H1 (cell line): ENCODE measurements around the gene ZFYVE16. TPM values are rescaled to one million over a fixed set of nuclear protein-coding genes. Genes with fewer than 3 reads are reported as not detected.

ENCODE experiments used
- CTCF ChIA-PET: fragments of 300-600 bp; sonication (Branson Sonifier 250); formaldehyde crosslinking; loops from one replicate; lab custom pipeline; 2021; ENCODE audit not compliant: partially characterized antibody; lab: Charles Lee
- POLR2A ChIA-PET: fragments of 300-600 bp; sonication (Branson Sonifier 250); formaldehyde crosslinking; loops from one replicate; lab custom pipeline; 2021; ENCODE audit warnings: inconsistent platforms; ENCODE audit not compliant: partially characterized antibody; lab: Charles Lee
- DNase-seq, 2 experiments: peaks; one replicate each; pipeline versions ENCODE4 v3.0.0 to v3.0.0-alpha.2; 2010 to 2022; ENCODE audit warnings: low spot score in 2 of 2, low read depth in 1 of 2, mixed read lengths in 1 of 2
- FAIRE-seq: peaks from 2 replicates; lab custom pipeline; 2011; peaks lifted over from hg19 to GRCh38; lab: Jason Lieb, UNC
- H2AFZ ChIP-seq: 2 replicates; pipeline ENCODE4 v1.8.1; 2012; ENCODE audit warnings: low read length, inconsistent platforms
- H2AK5ac ChIP-seq: 2 replicates; pipeline ENCODE4 v1.6.1; 2013; ENCODE audit warnings: low read depth, low read length
- H2BK120ac ChIP-seq: replicated peaks from 2 replicates; pipeline ENCODE3; 2013; ENCODE audit warnings: low read depth, low read length, inconsistent platforms
- H2BK12ac ChIP-seq: 2 replicates; pipeline ENCODE4 v1.6.1; 2013; ENCODE audit warnings: low read depth, low read length
- H2BK15ac ChIP-seq: 2 replicates; pipeline ENCODE4 v1.6.1; 2013; ENCODE audit warnings: low read length
- H2BK20ac ChIP-seq: 2 replicates; pipeline ENCODE4 v1.6.1; 2013; ENCODE audit warnings: low read length
- H2BK5ac ChIP-seq: 2 replicates; pipeline ENCODE4 v1.6.1; 2013; ENCODE audit warnings: low read depth, low read length
- H3K14ac ChIP-seq: 2 replicates; pipeline ENCODE4 v1.6.1; 2013; ENCODE audit warnings: inconsistent platforms; ENCODE audit not compliant: insufficient read length
- H3K18ac ChIP-seq: 2 replicates; pipeline ENCODE4 v1.6.1; 2013; ENCODE audit warnings: low read length; ENCODE audit errors: extremely low read depth
- H3K23ac ChIP-seq: 2 replicates; pipeline ENCODE4 v1.6.1; 2013; ENCODE audit warnings: inconsistent platforms; ENCODE audit not compliant: insufficient read length
- H3K23me2 ChIP-seq: 2 replicates; pipeline ENCODE4 v1.6.1; 2013; ENCODE audit warnings: low read depth, low read length
- H3K27ac ChIP-seq: 2 replicates; pipeline ENCODE4 v1.6.1; 2011; ENCODE audit warnings: low read depth, low read length, inconsistent platforms
- H3K27me3 ChIP-seq, 4 experiments: replicated peaks in 1 of 4; 1 replicate in 1 of 4; 2 replicates in 3 of 4; pipeline versions ENCODE4 v1.6.1 to v1.8.1; 2011 to 2013; ENCODE audit warnings: low read length in 3 of 4, mild to moderate bottlenecking in 3 of 4, inconsistent platforms in 2 of 4, mixed read lengths in 2 of 4, moderate library complexity in 1 of 4; ENCODE audit not compliant: control insufficient read depth in 3 of 4, insufficient read depth in 3 of 4; ENCODE audit errors: extremely low read depth in 1 of 4
- H3K36me3 ChIP-seq, 4 experiments: 2 replicates each; pipeline versions ENCODE4 v1.6.1 to v1.8.1; 2011 to 2013; ENCODE audit warnings: mild to moderate bottlenecking in 4 of 4, low read length in 3 of 4, moderate library complexity in 2 of 4, control low read depth in 1 of 4, inconsistent platforms in 1 of 4; ENCODE audit not compliant: insufficient read depth in 4 of 4, control insufficient read depth in 2 of 4
- H3K4ac ChIP-seq: replicated peaks from 2 replicates; pipeline ENCODE3; 2013; ENCODE audit warnings: low read length, low read depth, mixed read lengths, inconsistent platforms; ENCODE audit not compliant: insufficient read length
- H3K4me1 ChIP-seq, 4 experiments: replicated peaks in 1 of 4; 1 replicate in 1 of 4; 2 replicates in 3 of 4; pipeline versions ENCODE4 v1.6.1 to v1.8.1; 2011 to 2013; ENCODE audit warnings: low read length in 3 of 4, inconsistent platforms in 2 of 4, mixed read lengths in 1 of 4; ENCODE audit not compliant: insufficient read depth in 4 of 4, control insufficient read depth in 3 of 4
- H3K4me2 ChIP-seq, 2 experiments: 2 replicates each; pipeline versions ENCODE4 v1.6.1 to v1.8.1; 2011 to 2013; ENCODE audit warnings: low read depth in 2 of 2, low read length in 2 of 2, control low read depth in 1 of 2, inconsistent platforms in 1 of 2, mild to moderate bottlenecking in 1 of 2; ENCODE audit not compliant: insufficient read depth in 1 of 2
- H3K4me3 ChIP-seq, 4 experiments: fragments of 200-600, 300-600 bp in 1 of 4; sonication (generic), shearing (Covaris generic), sonication (Bioruptor Twin) in 1 of 4; 2 replicates each; pipeline versions ENCODE4 v1.5.1 to v1.8.1; 2011 to 2016; ENCODE audit warnings: low read length in 4 of 4, low read depth in 3 of 4, control low read depth in 2 of 4, inconsistent platforms in 2 of 4, mild to moderate bottlenecking in 2 of 4, mixed read lengths in 1 of 4, moderate library complexity in 1 of 4; ENCODE audit not compliant: insufficient read depth in 2 of 4; ENCODE audit errors: extremely low read depth in 1 of 4
- H3K56ac ChIP-seq: replicated peaks from 2 replicates; pipeline ENCODE3; 2013; ENCODE audit warnings: low read depth, mild to moderate bottlenecking, mixed read lengths, low read length, inconsistent platforms; ENCODE audit not compliant: insufficient read length
- H3K79me1 ChIP-seq: 2 replicates; pipeline ENCODE4 v1.6.1; 2013; ENCODE audit warnings: low read depth, low read length, control low read depth
- H3K79me2 ChIP-seq, 2 experiments: 2 replicates each; pipeline versions ENCODE4 v1.6.1 to v1.8.1; 2012 to 2013; ENCODE audit warnings: low read length in 2 of 2, mild to moderate bottlenecking in 2 of 2, inconsistent platforms in 1 of 2; ENCODE audit not compliant: insufficient read depth in 2 of 2, control insufficient read depth in 1 of 2
- H3K9ac ChIP-seq, 4 experiments: replicated peaks in 1 of 4; 1 replicate in 1 of 4; 2 replicates in 3 of 4; pipeline versions ENCODE4 v1.6.1 to v1.8.1; 2011 to 2013; ENCODE audit warnings: low read depth in 3 of 4, low read length in 3 of 4, control low read depth in 2 of 4, mild to moderate bottlenecking in 2 of 4, moderate library complexity in 2 of 4, inconsistent platforms in 1 of 4; ENCODE audit errors: extremely low read depth in 1 of 4
- H3K9me3 ChIP-seq, 2 experiments: 2 replicates each; pipeline versions ENCODE4 v1.6.1 to v1.8.1; 2012 to 2013; ENCODE audit warnings: mild to moderate bottlenecking in 2 of 2, moderate library complexity in 2 of 2, control low read depth in 1 of 2, inconsistent platforms in 1 of 2, low read depth in 1 of 2, low read length in 1 of 2, mixed read lengths in 1 of 2; ENCODE audit not compliant: insufficient read depth in 2 of 2
- H4K20me1 ChIP-seq, 2 experiments: replicated peaks in 1 of 2; 2 replicates each; pipeline versions ENCODE3 to v1.8.1; 2011 to 2013; ENCODE audit warnings: inconsistent platforms in 2 of 2, low read length in 2 of 2, mild to moderate bottlenecking in 1 of 2; ENCODE audit not compliant: insufficient read depth in 2 of 2, control insufficient read depth in 1 of 2
- H4K5ac ChIP-seq: 2 replicates; pipeline ENCODE4 v1.6.1; 2013; ENCODE audit warnings: low read length, low read depth, mixed read lengths, inconsistent platforms; ENCODE audit not compliant: insufficient read length
- H4K8ac ChIP-seq: 2 replicates; pipeline ENCODE4 v1.8.0; 2013; ENCODE audit warnings: mild to moderate bottlenecking, moderate library complexity, low read length, inconsistent platforms; ENCODE audit not compliant: insufficient read depth; ENCODE audit errors: extremely low read depth
- H4K91ac ChIP-seq: replicated peaks from 2 replicates; pipeline ENCODE3; 2013; ENCODE audit warnings: low read length, mixed read lengths, inconsistent platforms; ENCODE audit not compliant: insufficient read length
- POLR2AphosphoS5 ChIP-seq: IDR thresholded peaks from 2 replicates; pipeline ENCODE4 v1.6.1; 2011; ENCODE audit warnings: low read depth, low read length
- RBBP5 ChIP-seq: IDR thresholded peaks from 2 replicates; pipeline ENCODE4 v1.7.1; 2012; ENCODE audit warnings: low read depth, mild to moderate bottlenecking, inconsistent platforms, low read length, moderate library complexity, borderline replicate concordance
- RFX5 ChIP-seq: IDR thresholded peaks from 2 replicates; pipeline ENCODE4 v1.6.1; 2011; ENCODE audit warnings: low read depth, low read length, improper control_type of control experiment, borderline replicate concordance
- SUZ12 ChIP-seq: fragments of 200-600 bp; sonication (generic); IDR thresholded peaks from 2 replicates; pipeline ENCODE4 v1.6.1; 2012; ENCODE audit warnings: mild to moderate bottlenecking, inconsistent platforms, low read length, moderate library complexity, mixed read lengths
- TAF7 ChIP-seq: optimal IDR thresholded peaks from 2 replicates; pipeline ENCODE3; 2011; ENCODE audit warnings: low read depth, mild to moderate bottlenecking, inconsistent platforms, low read length, moderate library complexity, borderline replicate concordance
- TEAD4 ChIP-seq: IDR thresholded peaks from 2 replicates; pipeline ENCODE4 v1.6.1; 2012; ENCODE audit warnings: low read depth, low read length, inconsistent platforms, mixed read lengths
- WGBS, 2 experiments: shearing (Covaris generic) in 1 of 2; methylation state at CpG; one replicate each; pipeline versions ENCODE4 v1.1.6 to v1.1.7; 2013 to 2015; ENCODE audit warnings: low lambda C conversion rate in 2 of 2, mixed read lengths in 2 of 2, inconsistent platforms in 1 of 2, low coverage in 1 of 2, missing lambda C conversion rate in 1 of 2; ENCODE audit not compliant: insufficient replicate concordance in 2 of 2, insufficient coverage in 1 of 2, insufficient read length in 1 of 2; ENCODE audit errors: extremely low coverage in 1 of 2, missing lambda C conversion rate in 1 of 2; 5-methylcytosine and 5-hydroxymethylcytosine counted together
- polyA plus RNA-seq, 7 experiments: library from polyadenylated mRNA; depleted of rRNA in 3 of 7; stranded (reverse) in 5 of 7; unstranded in 2 of 7; fragments of >200 nt in 5 of 7; fragments of 200-250 nt in 2 of 7; gene quantifications; 1 replicate in 5 of 7; 2 replicates in 1 of 7; 4 replicates in 1 of 7; pipeline versions ENCODE4 v1.2.1 to v1.2.3, GENCODE V29; 2011 to 2013; ENCODE audit warnings: missing spikeins in 2 of 7, mixed read lengths in 2 of 7
- total RNA-seq: library from RNA; stranded (reverse); fragmentation: NEBNext Ultra II Directional; extraction: Animal tissue kit (Norgen Biotek cat#: 25700); gene quantifications from 2 replicates; pipeline ENCODE4 v1.2.1, GENCODE V29; 2021
- TF ChIP-seq, protein P1 (sequence below): IDR thresholded peaks from 2 replicates; pipeline ENCODE4 v1.6.1; 2011; ENCODE audit warnings: low read depth, mild to moderate bottlenecking, low read length; ENCODE audit not compliant: insufficient read depth

The ZFYVE16 gene
- total and polyA plus RNA-seq, 2 of the 8 experiments (the other 6 are each of a cell fraction or from before 2014, with no cell fraction given) = 3.6 to 24.2 TPM

DNA sequence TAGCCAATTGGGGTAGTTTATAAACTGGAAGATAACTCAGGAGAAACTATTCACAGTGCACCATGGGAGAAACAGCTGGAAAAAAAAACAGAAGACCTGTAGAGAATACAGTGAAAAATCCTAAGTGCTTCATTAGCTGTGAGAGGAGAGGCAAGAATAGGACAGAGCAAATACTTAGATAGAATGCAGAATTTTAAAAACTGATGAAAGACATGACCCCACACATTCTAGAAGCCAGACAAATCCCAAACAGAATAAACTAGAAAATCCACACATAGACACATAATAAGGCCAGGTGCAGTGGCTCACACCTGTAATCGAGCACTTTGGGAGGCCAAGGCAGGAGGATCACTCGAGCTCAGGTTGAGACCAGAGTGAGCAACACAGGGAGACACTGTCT is 72.5 kb downstream of the ZFYVE16 start:
- H4K91ac ChIP-seq = no peak overlapping the region
- CTCF ChIA-PET = interaction anchor here (0.8 to 2.6 kb wide), 14 partner anchors 13 to 188 kb away, joined by 3 to 9 read pairs (median 3); partner anchors contain the start of gene ANKRD34B
- no peak overlapping the region for H3K4me3 ChIP-seq
- no peak overlapping the region for H4K5ac ChIP-seq
- 83% methylated on average over 2 of the region's 2 CpGs; no CpG with 5 or more reads in 1 of the 2 experiments for WGBS, 2 experiments
- no peaks in the 10 kb centered on the region; a peak in 1 of 4 replicates for H3K9me3 ChIP-seq
- H3K23me2 ChIP-seq = no peaks in the 10 kb centered on the region
- H3K79me1 ChIP-seq = no peaks in the 10 kb centered on the region
- H3K56ac ChIP-seq = no peak overlapping the region
- H3K18ac ChIP-seq = no peak overlapping the region
- H3K9ac ChIP-seq = no peak overlapping the region
- FAIRE-seq (no peak), DNase-seq (no peak)
- no peak overlapping the region for H3K4me2 ChIP-seq
- H3K79me2 ChIP-seq = no peaks in the 10 kb centered on the region
- H3K36me3 ChIP-seq = peaks cover 0 to 15% (median 7%) of the 10 kb centered on the region in 4 experiments; a peak in 2 of 8 replicates
- no peak overlapping the region for H3K4ac ChIP-seq
- no peak overlapping the region for H2BK20ac ChIP-seq
- H3K27ac ChIP-seq = no peak overlapping the region
- POLR2A ChIA-PET = interaction anchor here (1.1 to 3.0 kb wide), 2 partner anchors 11 to 174 kb away, joined by 5 to 11 read pairs; partner anchors contain the start of genes DHFR and MSH3
- H2BK120ac ChIP-seq = no peak overlapping the region
- no peak overlapping the region for H2BK5ac ChIP-seq
- no peaks in the 10 kb centered on the region for H3K27me3 ChIP-seq
- no peak overlapping the region for H2BK12ac ChIP-seq
- no peak overlapping the region for H3K23ac ChIP-seq
- H3K4me1 ChIP-seq = peaks cover 0 to 6% (median 0%) of the 10 kb centered on the region in 4 experiments; a peak in 1 of 7 replicates
- H3K14ac ChIP-seq = no peak overlapping the region
- no peak overlapping the region for H2AK5ac ChIP-seq
- no peak overlapping the region for H2BK15ac ChIP-seq
- H4K20me1 ChIP-seq = no peaks in the 10 kb centered on the region
- H2AFZ ChIP-seq = no peak overlapping the region
- no peak overlapping the region for H4K8ac ChIP-seq
- no peak for TF ChIP-seq RFX5
- TF ChIP-seq POLR2AphosphoS5 = no peak
- no peak for TF ChIP-seq TAF7
- no peak for TF ChIP-seq RBBP5
- TF ChIP-seq, protein P1, sequence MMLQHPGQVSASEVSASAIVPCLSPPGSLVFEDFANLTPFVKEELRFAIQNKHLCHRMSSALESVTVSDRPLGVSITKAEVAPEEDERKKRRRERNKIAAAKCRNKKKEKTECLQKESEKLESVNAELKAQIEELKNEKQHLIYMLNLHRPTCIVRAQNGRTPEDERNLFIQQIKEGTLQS = no peak
- no peak for TF ChIP-seq SUZ12
- no peak for TF ChIP-seq TEAD4
